WTC11 (cell line): Measurements from ENCODE around the gene SIGLEC7. TPM values are rescaled to one million over a fixed set of nuclear protein-coding genes. Genes with fewer than 3 reads are reported as not detected.

ENCODE experiments used
- ATAC-seq: fragments of 200-7000 bp; cut with Tn5 transposase; 2 replicates; pipeline ENCODE4 v1.10.0; 2021; ENCODE audit warnings: mild to moderate bottlenecking, moderate library complexity
- CTCF ChIA-PET: fragments of 300-600 bp; sonication (Branson Sonifier 250); formaldehyde crosslinking; loops from one replicate; lab custom pipeline; 2021; ENCODE audit warnings: antibody characterized with exemption; lab: Charles Lee
- POLR2A ChIA-PET: fragments of 350-600 bp; sonication (Branson Sonifier 250); formaldehyde crosslinking; loops from one replicate; lab custom pipeline; 2021; ENCODE audit warnings: antibody characterized with exemption; lab: Charles Lee
- DNase-seq: peaks from one replicate; pipeline ENCODE4 v3.0.0; 2021; ENCODE audit warnings: low spot score
- H3K27ac Mint-ChIP-seq: 2 replicates; pipeline ENCODE4 v1.8.0; 2021; ENCODE audit warnings: mixed read lengths
- H3K27me3 Mint-ChIP-seq: 2 replicates; pipeline ENCODE4 v1.8.0; 2021; ENCODE audit warnings: low read depth, mild to moderate bottlenecking, moderate library complexity, mixed read lengths
- H3K36me3 Mint-ChIP-seq: 2 replicates; pipeline ENCODE4 v1.8.0; 2021; ENCODE audit warnings: mixed read lengths
- H3K4me1 Mint-ChIP-seq: 2 replicates; pipeline ENCODE4 v1.8.0; 2022; ENCODE audit warnings: mixed read lengths
- H3K4me3 Mint-ChIP-seq: 2 replicates; pipeline ENCODE4 v1.8.0; 2021; ENCODE audit warnings: mild to moderate bottlenecking, moderate library complexity, mixed read lengths
- H3K9me3 Mint-ChIP-seq: 2 replicates; pipeline ENCODE4 v1.8.0; 2021; ENCODE audit warnings: mixed read lengths
- ATF1 ChIP-seq: sonication (generic); formaldehyde crosslinking; IDR thresholded peaks from 2 replicates; pipeline ENCODE4 v1.8.1; 2023; ENCODE audit warnings: mild to moderate bottlenecking, moderate library complexity, missing genetic modification reagents
- CBFB ChIP-seq: sonication (generic); formaldehyde crosslinking; IDR thresholded peaks from 2 replicates; pipeline ENCODE4 v1.8.1; 2022; ENCODE audit warnings: mild to moderate bottlenecking, low read depth, missing genetic modification reagents
- CREB1 ChIP-seq: sonication (generic); formaldehyde crosslinking; IDR thresholded peaks from 2 replicates; pipeline ENCODE4 v1.8.0; 2023; ENCODE audit warnings: mild to moderate bottlenecking, missing genetic modification reagents
- FOXP1 ChIP-seq: sonication (generic); formaldehyde crosslinking; IDR thresholded peaks from 2 replicates; pipeline ENCODE4 v1.8.0; 2022; ENCODE audit warnings: missing genetic modification reagents, mild to moderate bottlenecking, moderate library complexity, borderline replicate concordance
- GRHL2 ChIP-seq: fragments of 250-450 bp; sonication (Bioruptor Pico); IDR thresholded peaks from 2 replicates; pipeline ENCODE4 v1.8.0; 2022; ENCODE audit warnings: mild to moderate bottlenecking, moderate library complexity; ENCODE audit not compliant: insufficient replicate concordance, severe bottlenecking
- IRF2 ChIP-seq: sonication (generic); formaldehyde crosslinking; IDR thresholded peaks from 2 replicates; pipeline ENCODE4 v1.8.0; 2022; ENCODE audit warnings: low read depth, missing genetic modification reagents, borderline replicate concordance
- JAZF1 ChIP-seq: fragments of 250-450 bp; sonication (Bioruptor Pico); IDR thresholded peaks from 2 replicates; pipeline ENCODE4 v1.9.0; 2021; ENCODE audit warnings: moderate library complexity, mild to moderate bottlenecking, inconsistent platforms
- MYBL2 ChIP-seq: sonication (generic); formaldehyde crosslinking; IDR thresholded peaks from 2 replicates; pipeline ENCODE4 v1.8.1; 2023; ENCODE audit warnings: mild to moderate bottlenecking, moderate library complexity, missing genetic modification reagents
- OVOL2 ChIP-seq: fragments of 250-450 bp; sonication (Bioruptor Pico); IDR thresholded peaks from 2 replicates; pipeline ENCODE4 v1.9.0; 2021; ENCODE audit warnings: mild to moderate bottlenecking, borderline replicate concordance
- PRRX2 ChIP-seq: fragments of 250-450 bp; sonication (Bioruptor Pico); IDR thresholded peaks from 2 replicates; pipeline ENCODE4 v1.8.0; 2021; ENCODE audit warnings: mild to moderate bottlenecking
- TEAD1 ChIP-seq: sonication (generic); formaldehyde crosslinking; IDR thresholded peaks from 2 replicates; pipeline ENCODE4 v1.8.0; 2022; ENCODE audit warnings: mild to moderate bottlenecking, missing genetic modification reagents
- TP53 ChIP-seq: sonication (generic); formaldehyde crosslinking; IDR thresholded peaks from 2 replicates; pipeline ENCODE4 v1.8.1; 2023; ENCODE audit warnings: mild to moderate bottlenecking, missing genetic modification reagents
- ZBTB21 ChIP-seq: sonication (generic); formaldehyde crosslinking; IDR thresholded peaks from 2 replicates; pipeline ENCODE4 v1.8.1; 2023; ENCODE audit warnings: mild to moderate bottlenecking, missing genetic modification reagents, borderline replicate concordance
- ZNF263 ChIP-seq: sonication (generic); formaldehyde crosslinking; IDR thresholded peaks from 2 replicates; pipeline ENCODE4 v1.8.1; 2022; ENCODE audit warnings: low read depth, mild to moderate bottlenecking, moderate library complexity, missing genetic modification reagents
- ZNF317 ChIP-seq: sonication (generic); formaldehyde crosslinking; IDR thresholded peaks from 2 replicates; pipeline ENCODE4 v1.8.1; 2023; ENCODE audit warnings: low read depth, mild to moderate bottlenecking, moderate library complexity, missing genetic modification reagents, borderline replicate concordance
- ZNF396 ChIP-seq: fragments of 250-450 bp; sonication (Bioruptor Pico); IDR thresholded peaks from 2 replicates; pipeline ENCODE4 v1.8.0; 2021; ENCODE audit warnings: mild to moderate bottlenecking, moderate library complexity, borderline replicate concordance
- ZNF416 ChIP-seq: fragments of 250-450 bp; sonication (Bioruptor Pico); IDR thresholded peaks from 2 replicates; pipeline ENCODE4 v1.9.0; 2021; ENCODE audit warnings: mild to moderate bottlenecking, inconsistent platforms
- ZNF423 ChIP-seq: fragments of 250-450 bp; sonication (Bioruptor Pico); IDR thresholded peaks from 2 replicates; pipeline ENCODE4 v2.1.2; 2022; ENCODE audit warnings: mild to moderate bottlenecking, moderate library complexity
- total RNA-seq: library from RNA; stranded (reverse); gene quantifications from 3 replicates; pipeline ENCODE4 v1.2.3, GENCODE V29; 2021
- TF ChIP-seq, protein P1 (sequence below): fragments of 250-450 bp; sonication (Bioruptor Pico); IDR thresholded peaks from 2 replicates; pipeline ENCODE4 v1.9.0; 2021; ENCODE audit warnings: moderate library complexity, mild to moderate bottlenecking, inconsistent platforms, borderline replicate concordance
- TF ChIP-seq, protein P2 (sequence below): fragments of 250-450 bp; sonication (Bioruptor Pico); IDR thresholded peaks from 2 replicates; pipeline ENCODE4 v1.8.0; 2021; ENCODE audit warnings: mild to moderate bottlenecking
- TF ChIP-seq, protein P3 (sequence below): sonication (generic); formaldehyde crosslinking; IDR thresholded peaks from 2 replicates; pipeline ENCODE4 v1.8.1; 2023; ENCODE audit warnings: mild to moderate bottlenecking, missing genetic modification reagents, moderate library complexity
- TF ChIP-seq, protein P4 (sequence below): sonication (generic); formaldehyde crosslinking; IDR thresholded peaks from 2 replicates; pipeline ENCODE4 v1.8.1; 2022; ENCODE audit warnings: missing genetic modification reagents, borderline replicate concordance
- TF ChIP-seq, protein P5 (sequence below): fragments of 250-450 bp; sonication (Bioruptor Pico); IDR thresholded peaks from 2 replicates; pipeline ENCODE4 v1.9.0; 2021; ENCODE audit warnings: mild to moderate bottlenecking
- TF ChIP-seq, protein P6 (sequence below): sonication (generic); formaldehyde crosslinking; IDR thresholded peaks from 2 replicates; pipeline ENCODE4 v1.8.0; 2023; ENCODE audit warnings: mild to moderate bottlenecking, missing genetic modification reagents
- TF ChIP-seq, protein P7 (sequence below): sonication (generic); formaldehyde crosslinking; IDR thresholded peaks from 2 replicates; pipeline ENCODE4 v1.8.1; 2022; ENCODE audit warnings: mild to moderate bottlenecking, moderate library complexity, missing genetic modification reagents

Gene SIGLEC7
- total RNA-seq, 1 experiment from 2014 or later: not detected

DNA sequence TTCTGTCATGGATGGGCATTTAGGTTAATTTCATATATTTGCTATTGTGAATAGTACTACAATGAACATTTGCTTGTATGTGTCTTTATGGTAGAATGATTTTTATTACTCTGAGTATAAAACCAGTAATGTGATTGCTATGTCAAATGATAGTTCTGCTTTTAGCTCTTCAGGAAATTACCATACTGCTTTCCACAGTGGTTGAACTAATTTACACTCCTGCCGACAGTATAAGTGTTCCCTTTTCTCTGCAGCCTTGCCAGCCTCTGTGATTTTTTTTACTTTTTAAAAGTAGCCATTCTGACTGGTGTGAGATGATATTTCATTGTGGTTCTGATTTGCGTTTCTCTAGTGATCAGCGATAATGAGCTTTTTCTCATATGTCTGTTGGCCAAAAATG, 6.5 kb downstream of the SIGLEC7 start:
- peaks cover 24% of the 10 kb centered on the region for H3K27me3 Mint-ChIP-seq

DNA sequence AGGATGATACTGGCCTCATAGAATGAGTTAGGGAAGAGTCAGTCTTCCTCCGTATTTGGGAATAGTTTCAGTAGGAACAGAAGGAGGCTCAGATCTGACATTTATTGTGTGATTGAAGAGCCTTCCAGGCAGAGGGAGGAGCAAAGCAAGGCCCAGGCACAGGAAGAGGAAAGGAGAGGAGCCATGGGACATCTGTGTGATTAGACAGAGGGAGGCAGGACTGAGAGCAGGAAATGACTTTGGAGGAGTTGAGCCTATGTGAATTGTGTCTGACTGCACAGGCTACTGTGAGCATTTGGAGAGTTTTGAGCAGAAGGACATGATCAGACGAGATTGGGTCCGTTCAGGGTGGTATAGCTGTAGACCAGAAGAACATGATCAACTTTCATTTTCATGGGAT, 8.5 kb downstream of the SIGLEC7 start:
- POLR2A ChIA-PET: no interaction called here
- DNase-seq: no peak
- no peak overlapping the region for H3K27ac Mint-ChIP-seq
- CTCF ChIA-PET: no interaction called here
- no peaks in the 10 kb centered on the region for H3K4me1 Mint-ChIP-seq
- ATAC-seq: no peak
- peaks cover 22% of the 10 kb centered on the region for H3K27me3 Mint-ChIP-seq
- no peaks in the 10 kb centered on the region for H3K36me3 Mint-ChIP-seq
- TF ChIP-seq, protein P1, sequence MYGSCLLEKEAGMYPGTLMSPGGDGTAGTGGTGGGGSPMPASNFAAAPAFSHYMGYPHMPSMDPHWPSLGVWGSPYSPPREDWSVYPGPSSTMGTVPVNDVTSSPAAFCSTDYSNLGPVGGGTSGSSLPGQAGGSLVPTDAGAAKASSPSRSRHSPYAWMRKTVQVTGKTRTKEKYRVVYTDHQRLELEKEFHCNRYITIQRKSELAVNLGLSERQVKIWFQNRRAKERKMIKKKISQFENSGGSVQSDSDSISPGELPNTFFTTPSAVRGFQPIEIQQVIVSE (CRISPR knock-in tag): no peak
- TF ChIP-seq ZNF396 (no peak), PRRX2 (no peak), FOXP1 (CRISPR knock-in tag) (no peak), CBFB (CRISPR knock-in tag) (no peak), ZNF416 (no peak), MYBL2 (CRISPR knock-in tag) (no peak), CREB1 (CRISPR knock-in tag) (no peak), ZNF263 (CRISPR knock-in tag) (no peak)
- TF ChIP-seq, protein P2, sequence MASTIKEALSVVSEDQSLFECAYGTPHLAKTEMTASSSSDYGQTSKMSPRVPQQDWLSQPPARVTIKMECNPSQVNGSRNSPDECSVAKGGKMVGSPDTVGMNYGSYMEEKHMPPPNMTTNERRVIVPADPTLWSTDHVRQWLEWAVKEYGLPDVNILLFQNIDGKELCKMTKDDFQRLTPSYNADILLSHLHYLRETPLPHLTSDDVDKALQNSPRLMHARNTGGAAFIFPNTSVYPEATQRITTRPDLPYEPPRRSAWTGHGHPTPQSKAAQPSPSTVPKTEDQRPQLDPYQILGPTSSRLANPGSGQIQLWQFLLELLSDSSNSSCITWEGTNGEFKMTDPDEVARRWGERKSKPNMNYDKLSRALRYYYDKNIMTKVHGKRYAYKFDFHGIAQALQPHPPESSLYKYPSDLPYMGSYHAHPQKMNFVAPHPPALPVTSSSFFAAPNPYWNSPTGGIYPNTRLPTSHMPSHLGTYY (CRISPR knock-in tag): no peak
- TF ChIP-seq, protein P3, sequence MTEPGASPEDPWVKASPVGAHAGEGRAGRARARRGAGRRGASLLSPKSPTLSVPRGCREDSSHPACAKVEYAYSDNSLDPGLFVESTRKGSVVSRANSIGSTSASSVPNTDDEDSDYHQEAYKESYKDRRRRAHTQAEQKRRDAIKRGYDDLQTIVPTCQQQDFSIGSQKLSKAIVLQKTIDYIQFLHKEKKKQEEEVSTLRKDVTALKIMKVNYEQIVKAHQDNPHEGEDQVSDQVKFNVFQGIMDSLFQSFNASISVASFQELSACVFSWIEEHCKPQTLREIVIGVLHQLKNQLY (CRISPR knock-in tag): no peak
- TF ChIP-seq, protein P4, sequence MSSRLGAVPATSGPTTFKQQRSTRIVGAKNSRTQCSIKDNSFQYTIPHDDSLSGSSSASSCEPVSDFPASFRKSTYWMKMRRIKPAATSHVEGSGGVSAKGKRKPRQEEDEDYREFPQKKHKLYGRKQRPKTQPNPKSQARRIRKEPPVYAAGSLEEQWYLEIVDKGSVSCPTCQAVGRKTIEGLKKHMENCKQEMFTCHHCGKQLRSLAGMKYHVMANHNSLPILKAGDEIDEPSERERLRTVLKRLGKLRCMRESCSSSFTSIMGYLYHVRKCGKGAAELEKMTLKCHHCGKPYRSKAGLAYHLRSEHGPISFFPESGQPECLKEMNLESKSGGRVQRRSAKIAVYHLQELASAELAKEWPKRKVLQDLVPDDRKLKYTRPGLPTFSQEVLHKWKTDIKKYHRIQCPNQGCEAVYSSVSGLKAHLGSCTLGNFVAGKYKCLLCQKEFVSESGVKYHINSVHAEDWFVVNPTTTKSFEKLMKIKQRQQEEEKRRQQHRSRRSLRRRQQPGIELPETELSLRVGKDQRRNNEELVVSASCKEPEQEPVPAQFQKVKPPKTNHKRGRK (CRISPR knock-in tag): no peak
- H3K9me3 Mint-ChIP-seq: peaks cover 16% of the 10 kb centered on the region
- no peak overlapping the region for H3K4me3 Mint-ChIP-seq

More for the DNA sequence above, 6.5 kb downstream of the SIGLEC7 start:
- ATAC-seq: no peak
- Mint-ChIP-seq H3K4me1 (no peaks in the 10 kb centered on the region), H3K36me3 (no peaks in the 10 kb centered on the region), H3K9me3 (peaks cover 16% of the 10 kb centered on the region), H3K4me3 (no peak overlapping the region), H3K27ac (no peak overlapping the region)
- ChIA-PET POLR2A (no interaction called here), CTCF (interaction anchor here (0.8 to 1.5 kb wide), 2 partner anchors 147 to 273 kb away, joined by 3 read pairs; no protein-coding TSS in a partner anchor)
- no peak for DNase-seq
- TF ChIP-seq OVOL2 (CRISPR knock-in tag) (no peak), TP53 (CRISPR knock-in tag) (no peak), ZNF317 (CRISPR knock-in tag) (no peak), TEAD1 (CRISPR knock-in tag) (no peak), JAZF1 (CRISPR knock-in tag) (no peak), IRF2 (CRISPR knock-in tag) (no peak), GRHL2 (CRISPR knock-in tag) (no peak), ZNF423 (CRISPR knock-in tag) (no peak), ZBTB21 (CRISPR knock-in tag) (no peak), ATF1 (no peak)
- TF ChIP-seq, protein P5, sequence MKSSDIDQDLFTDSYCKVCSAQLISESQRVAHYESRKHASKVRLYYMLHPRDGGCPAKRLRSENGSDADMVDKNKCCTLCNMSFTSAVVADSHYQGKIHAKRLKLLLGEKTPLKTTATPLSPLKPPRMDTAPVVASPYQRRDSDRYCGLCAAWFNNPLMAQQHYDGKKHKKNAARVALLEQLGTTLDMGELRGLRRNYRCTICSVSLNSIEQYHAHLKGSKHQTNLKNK: no peak
- TF ChIP-seq, protein P6, sequence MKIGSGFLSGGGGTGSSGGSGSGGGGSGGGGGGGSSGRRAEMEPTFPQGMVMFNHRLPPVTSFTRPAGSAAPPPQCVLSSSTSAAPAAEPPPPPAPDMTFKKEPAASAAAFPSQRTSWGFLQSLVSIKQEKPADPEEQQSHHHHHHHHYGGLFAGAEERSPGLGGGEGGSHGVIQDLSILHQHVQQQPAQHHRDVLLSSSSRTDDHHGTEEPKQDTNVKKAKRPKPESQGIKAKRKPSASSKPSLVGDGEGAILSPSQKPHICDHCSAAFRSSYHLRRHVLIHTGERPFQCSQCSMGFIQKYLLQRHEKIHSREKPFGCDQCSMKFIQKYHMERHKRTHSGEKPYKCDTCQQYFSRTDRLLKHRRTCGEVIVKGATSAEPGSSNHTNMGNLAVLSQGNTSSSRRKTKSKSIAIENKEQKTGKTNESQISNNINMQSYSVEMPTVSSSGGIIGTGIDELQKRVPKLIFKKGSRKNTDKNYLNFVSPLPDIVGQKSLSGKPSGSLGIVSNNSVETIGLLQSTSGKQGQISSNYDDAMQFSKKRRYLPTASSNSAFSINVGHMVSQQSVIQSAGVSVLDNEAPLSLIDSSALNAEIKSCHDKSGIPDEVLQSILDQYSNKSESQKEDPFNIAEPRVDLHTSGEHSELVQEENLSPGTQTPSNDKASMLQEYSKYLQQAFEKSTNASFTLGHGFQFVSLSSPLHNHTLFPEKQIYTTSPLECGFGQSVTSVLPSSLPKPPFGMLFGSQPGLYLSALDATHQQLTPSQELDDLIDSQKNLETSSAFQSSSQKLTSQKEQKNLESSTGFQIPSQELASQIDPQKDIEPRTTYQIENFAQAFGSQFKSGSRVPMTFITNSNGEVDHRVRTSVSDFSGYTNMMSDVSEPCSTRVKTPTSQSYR (CRISPR knock-in tag): no peak
- TF ChIP-seq, protein P1 (CRISPR knock-in tag): no peak
- TF ChIP-seq, protein P7, sequence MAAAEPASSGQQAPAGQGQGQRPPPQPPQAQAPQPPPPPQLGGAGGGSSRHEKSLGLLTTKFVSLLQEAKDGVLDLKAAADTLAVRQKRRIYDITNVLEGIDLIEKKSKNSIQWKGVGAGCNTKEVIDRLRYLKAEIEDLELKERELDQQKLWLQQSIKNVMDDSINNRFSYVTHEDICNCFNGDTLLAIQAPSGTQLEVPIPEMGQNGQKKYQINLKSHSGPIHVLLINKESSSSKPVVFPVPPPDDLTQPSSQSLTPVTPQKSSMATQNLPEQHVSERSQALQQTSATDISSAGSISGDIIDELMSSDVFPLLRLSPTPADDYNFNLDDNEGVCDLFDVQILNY (CRISPR knock-in tag): no peak
